Epithelial cell of proximal tubule (primary cell): ENCODE measurements around the gene MC2R. TPM values are rescaled to one million over a fixed set of nuclear protein-coding genes. Genes with fewer than 3 reads are reported as not detected.

Experiments used
- DNase-seq: peaks from one replicate; pipeline ENCODE4 v3.0.0-alpha.2; 2011; ENCODE audit warnings: low read depth
- H3K4me3 ChIP-seq: 2 replicates; pipeline ENCODE4 v1.5.1; 2011; ENCODE audit warnings: low read depth, mild to moderate bottlenecking, low read length
- total RNA-seq: library from RNA; depleted of rRNA; stranded (reverse); fragments of >200 nt; gene quantifications from 2 replicates; pipeline ENCODE4 v1.2.3, GENCODE V29; 2015
- TF ChIP-seq, protein P1 (sequence below): conservative IDR thresholded peaks from 2 replicates; pipeline ENCODE4 v1.5.1; 2012; ENCODE audit warnings: low read depth, mild to moderate bottlenecking, low read length

MC2R gene
- total RNA-seq, 1 donor from 2014 or later: not detected

DNA sequence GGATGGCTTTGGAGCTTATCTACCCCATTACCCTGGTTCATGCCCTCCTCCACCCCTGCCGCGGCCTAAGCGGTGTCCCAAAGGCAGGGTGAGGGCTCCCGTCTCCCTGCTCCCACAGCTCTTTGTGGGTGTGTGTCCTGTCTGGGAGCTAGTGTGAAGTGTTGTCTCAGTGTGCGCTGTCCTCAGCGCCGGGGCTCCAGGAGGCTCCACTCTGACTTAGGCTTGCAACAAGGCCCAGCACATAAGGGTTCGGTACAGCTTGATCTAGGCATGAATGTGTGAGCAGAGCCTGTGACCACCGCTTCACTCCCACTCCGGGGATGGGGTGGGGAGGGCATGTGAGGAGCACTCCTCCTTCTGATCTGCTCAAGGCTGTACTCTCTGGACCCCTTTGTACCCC lies 1.2 kb downstream of the MC2R start:
- TF ChIP-seq, protein P1, sequence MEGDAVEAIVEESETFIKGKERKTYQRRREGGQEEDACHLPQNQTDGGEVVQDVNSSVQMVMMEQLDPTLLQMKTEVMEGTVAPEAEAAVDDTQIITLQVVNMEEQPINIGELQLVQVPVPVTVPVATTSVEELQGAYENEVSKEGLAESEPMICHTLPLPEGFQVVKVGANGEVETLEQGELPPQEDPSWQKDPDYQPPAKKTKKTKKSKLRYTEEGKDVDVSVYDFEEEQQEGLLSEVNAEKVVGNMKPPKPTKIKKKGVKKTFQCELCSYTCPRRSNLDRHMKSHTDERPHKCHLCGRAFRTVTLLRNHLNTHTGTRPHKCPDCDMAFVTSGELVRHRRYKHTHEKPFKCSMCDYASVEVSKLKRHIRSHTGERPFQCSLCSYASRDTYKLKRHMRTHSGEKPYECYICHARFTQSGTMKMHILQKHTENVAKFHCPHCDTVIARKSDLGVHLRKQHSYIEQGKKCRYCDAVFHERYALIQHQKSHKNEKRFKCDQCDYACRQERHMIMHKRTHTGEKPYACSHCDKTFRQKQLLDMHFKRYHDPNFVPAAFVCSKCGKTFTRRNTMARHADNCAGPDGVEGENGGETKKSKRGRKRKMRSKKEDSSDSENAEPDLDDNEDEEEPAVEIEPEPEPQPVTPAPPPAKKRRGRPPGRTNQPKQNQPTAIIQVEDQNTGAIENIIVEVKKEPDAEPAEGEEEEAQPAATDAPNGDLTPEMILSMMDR: no peak
- DNase-seq: no peak
- H3K4me3 ChIP-seq: no peak overlapping the region

DNA sequence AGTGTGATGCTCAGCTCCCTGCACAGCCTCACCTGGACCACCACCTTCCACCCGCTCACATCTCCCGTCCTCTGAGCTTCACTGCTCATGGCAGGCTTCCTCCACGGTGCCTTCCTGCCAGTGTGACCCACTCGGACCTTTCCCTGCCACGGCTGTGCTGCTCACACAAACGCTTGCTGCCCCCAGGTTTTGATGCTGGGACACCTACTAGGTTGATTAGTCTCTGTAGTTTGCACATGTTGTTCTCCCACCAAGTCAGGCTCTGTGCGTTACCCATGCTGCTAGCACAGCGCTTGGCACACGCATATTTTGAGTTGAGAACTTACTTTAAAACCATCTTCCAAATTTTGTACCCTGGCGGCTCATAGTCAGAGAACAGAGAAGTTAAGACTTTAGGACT lies 2.1 kb downstream of the MC2R start:
- no peak for DNase-seq
- H3K4me3 ChIP-seq: no peak overlapping the region
- TF ChIP-seq, protein P1: no peak

DNA sequence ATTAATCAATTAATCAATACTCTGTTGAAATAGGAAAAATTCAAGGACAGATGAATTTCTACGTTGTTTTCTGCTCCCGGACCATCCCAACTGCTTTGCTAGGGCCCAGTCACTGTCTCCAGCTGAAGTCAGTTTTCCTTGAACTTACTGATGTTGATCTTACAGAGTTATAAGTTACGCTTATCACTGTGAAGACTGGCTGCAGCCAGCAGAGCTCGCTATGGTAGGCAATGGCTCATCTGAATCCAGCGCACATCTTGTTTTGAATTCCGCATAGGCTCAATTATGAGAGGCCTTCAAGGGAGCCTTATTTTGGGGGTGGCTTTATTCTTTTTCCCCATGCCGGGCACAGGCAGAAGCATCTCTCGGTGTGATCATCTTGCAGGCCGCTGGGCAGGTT lies 2.7 kb downstream of the MC2R start:
- no peak for DNase-seq
- H3K4me3 ChIP-seq: no peak overlapping the region
- TF ChIP-seq, protein P1: no peak

DNA sequence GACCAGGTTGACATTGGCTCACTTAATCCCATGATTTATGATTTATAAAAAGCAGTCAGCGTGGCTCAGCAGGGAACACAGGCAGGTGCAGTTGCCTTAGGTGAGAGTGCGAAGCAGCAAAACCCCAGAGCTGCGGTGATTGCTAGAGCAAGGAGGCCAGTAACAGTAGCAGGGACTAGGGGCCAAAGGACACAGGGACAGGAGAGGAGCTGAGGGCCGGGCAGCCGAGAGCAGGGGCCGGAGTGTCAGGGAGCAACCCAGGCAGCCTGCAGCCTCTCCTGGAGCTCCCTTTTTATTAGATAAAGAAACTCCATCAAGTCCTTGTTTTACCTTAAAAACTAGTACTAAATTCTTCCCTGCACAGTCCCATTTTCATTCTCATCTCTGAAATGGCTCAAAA lies 4.3 kb downstream of the MC2R start:
- no peak for DNase-seq
- TF ChIP-seq, protein P1: no peak
- no peak overlapping the region for H3K4me3 ChIP-seq

DNA sequence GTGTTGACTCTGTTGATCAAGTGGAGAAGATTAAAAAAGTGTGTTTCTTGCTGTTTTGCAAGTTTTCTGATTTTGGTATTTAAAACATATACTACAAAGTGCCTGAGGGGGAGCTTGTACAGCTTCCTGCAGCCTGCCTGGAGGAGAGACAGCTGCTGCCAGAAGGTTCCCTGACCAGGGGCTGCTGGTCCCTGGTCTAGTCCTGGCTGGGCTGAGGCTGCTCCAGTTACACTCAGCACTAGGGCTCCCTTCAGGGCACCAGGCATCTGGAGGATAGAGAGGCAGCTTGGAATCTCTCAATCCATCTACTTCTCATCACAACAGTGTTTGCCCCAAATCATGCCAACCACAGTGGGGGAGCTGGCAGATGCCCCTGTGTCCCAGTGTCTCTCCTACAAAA lies 4.8 kb downstream of the MC2R start:
- H3K4me3 ChIP-seq: no peak overlapping the region
- no peak for DNase-seq
- TF ChIP-seq, protein P1: no peak

DNA sequence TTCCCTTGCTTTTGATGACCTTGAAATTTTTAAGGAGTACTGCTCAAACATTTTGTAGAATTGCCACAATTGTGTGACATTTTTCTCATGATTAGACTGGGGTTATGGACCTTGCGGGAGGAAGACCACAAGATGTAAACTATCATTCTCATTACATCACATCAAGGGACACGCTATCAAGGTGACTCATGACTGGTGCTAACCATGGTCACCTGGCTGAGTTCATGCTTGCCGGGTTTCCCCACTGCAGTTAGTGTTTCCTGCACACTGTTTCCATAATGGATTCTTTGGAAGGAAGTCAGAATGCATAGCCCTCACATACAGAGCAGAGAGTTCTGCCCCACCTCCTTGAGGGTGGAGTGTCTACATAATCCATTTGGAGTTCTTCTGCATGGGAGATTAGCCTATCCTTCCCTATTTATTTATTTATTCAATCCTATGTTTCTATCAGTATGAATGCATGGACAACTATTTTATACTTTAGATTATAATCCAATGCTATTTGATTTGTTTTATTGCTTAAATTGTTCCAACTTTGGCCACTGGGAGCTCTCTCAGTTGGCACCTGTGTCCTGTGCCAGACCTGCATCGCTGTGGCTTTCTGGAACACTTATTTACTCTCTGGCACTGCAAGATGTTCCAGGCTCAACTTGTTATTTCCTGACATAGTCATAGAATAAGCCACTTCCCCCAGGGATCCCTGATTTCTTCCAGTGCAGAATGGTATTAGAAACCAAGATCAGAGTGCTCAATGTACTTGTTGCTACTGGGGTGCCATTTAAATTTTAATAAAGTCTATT lies 6.0 kb downstream of the MC2R start:
- TF ChIP-seq, protein P1: no peak
- DNase-seq: no peak
- H3K4me3 ChIP-seq: no peak overlapping the region

DNA sequence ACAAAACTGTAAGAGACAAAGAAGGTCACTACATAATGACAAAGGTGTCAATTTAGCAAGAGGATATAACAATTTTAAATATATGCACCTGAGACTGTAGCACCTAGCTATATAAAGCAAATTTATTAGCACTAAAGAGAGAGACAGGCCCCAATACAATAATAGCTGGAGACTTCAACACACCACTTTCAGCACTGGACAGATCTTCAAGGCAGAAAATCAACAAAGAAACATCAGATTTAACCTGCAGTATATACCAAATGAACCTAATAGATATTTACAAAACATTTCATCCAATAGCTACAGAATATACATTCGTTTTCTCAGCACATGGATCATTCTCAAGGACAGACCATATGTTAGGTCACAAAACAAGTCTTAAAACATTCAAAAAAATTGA lies 14.7 kb downstream of the MC2R start:
- TF ChIP-seq, protein P1: no peak
- H3K4me3 ChIP-seq: no peak overlapping the region
- DNase-seq: no peak
